Measurements from ENCODE around the gene CAPNS2.

The CAPNS2 gene

DNA sequence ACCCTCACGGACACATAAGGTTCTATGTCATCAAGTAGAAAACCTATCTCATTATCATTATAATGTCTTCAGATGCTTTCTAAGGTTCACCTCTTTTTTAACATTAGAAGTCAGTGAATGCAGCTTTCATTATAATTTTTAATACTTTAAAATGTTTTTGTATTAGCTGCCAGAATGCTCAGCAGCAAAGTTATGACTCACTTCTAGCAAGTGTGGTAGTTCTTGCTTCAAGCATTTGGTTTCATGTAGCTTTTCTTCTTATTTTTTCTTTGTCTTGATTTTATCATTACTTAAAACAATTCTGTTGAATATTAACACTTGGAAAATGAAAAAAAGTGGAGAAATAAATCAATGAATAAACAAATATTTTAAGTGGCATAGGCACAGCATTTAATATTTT is 34.3 kb upstream of the CAPNS2 start:
- Histone ChIP-seq H3K4me1 (ENCODE audit: insufficient read depth, low read length, severe bottlenecking) (no peaks in the 10 kb centered on the region), H3K4me2 (ENCODE audit: low read length) (no peak overlapping the region), H3K9ac (ENCODE audit: low read length) (no peak overlapping the region), H3K27me3 (ENCODE audit: insufficient read depth, low read length) (no peaks in the 10 kb centered on the region), H3K9me2 (ENCODE audit: low read depth, low read length) (no peaks in the 10 kb centered on the region), H3K9me3 (ENCODE audit: low read length) (no peaks in the 10 kb centered on the region), H3K27ac (ENCODE audit: low read depth, low read length, poor library complexity, severe bottlenecking) (no peak overlapping the region), H3K79me2 (ENCODE audit: insufficient read depth, low read length) (no peaks in the 10 kb centered on the region), H3F3A (ENCODE audit: insufficient read depth, low read length) (no peaks in the 10 kb centered on the region), H4K20me1 (ENCODE audit: insufficient read depth, low read length) (no peaks in the 10 kb centered on the region), H3K4me3 (ENCODE audit: low read depth, low read length, poor library complexity, severe bottlenecking) (no peak overlapping the region), H3K36me3 (ENCODE audit: insufficient read depth, low read length) (no peaks in the 10 kb centered on the region), H2AFZ (ENCODE audit: low read length) (no peak overlapping the region)
- TF ChIP-seq, protein P1, sequence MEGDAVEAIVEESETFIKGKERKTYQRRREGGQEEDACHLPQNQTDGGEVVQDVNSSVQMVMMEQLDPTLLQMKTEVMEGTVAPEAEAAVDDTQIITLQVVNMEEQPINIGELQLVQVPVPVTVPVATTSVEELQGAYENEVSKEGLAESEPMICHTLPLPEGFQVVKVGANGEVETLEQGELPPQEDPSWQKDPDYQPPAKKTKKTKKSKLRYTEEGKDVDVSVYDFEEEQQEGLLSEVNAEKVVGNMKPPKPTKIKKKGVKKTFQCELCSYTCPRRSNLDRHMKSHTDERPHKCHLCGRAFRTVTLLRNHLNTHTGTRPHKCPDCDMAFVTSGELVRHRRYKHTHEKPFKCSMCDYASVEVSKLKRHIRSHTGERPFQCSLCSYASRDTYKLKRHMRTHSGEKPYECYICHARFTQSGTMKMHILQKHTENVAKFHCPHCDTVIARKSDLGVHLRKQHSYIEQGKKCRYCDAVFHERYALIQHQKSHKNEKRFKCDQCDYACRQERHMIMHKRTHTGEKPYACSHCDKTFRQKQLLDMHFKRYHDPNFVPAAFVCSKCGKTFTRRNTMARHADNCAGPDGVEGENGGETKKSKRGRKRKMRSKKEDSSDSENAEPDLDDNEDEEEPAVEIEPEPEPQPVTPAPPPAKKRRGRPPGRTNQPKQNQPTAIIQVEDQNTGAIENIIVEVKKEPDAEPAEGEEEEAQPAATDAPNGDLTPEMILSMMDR (IDR thresholded peaks at IDR 0.05; ENCODE audit: low read length): no peak
- TF ChIP-seq EZH2 (IDR thresholded peaks at IDR 0.05; ENCODE audit: borderline replicate concordance, low read length): no peak

DNA sequence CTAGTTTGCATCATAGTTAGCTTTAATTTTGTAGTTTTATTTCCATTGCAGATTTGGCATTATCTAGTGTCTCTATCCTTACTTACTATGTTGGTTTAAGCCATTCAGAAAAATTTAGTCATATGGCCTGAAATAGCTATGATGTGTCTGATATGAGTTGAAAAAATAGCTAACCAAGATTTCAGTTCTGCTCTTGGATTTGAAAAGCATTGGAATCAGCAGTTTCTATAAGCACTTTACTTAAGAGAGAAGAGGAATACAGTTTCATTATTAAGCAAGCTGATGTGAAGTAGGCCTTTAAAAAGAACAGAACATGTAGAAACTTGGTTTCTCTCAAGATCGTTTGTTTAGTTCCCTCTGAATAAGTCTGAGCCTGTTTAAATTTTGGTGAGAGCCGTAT is 31.7 kb upstream of the CAPNS2 start:
- H4K20me1 ChIP-seq (ENCODE audit: insufficient read depth, low read length): no peaks in the 10 kb centered on the region
- no peaks in the 10 kb centered on the region for H3F3A ChIP-seq (ENCODE audit: insufficient read depth, low read length)
- no peak overlapping the region for H3K4me2 ChIP-seq (ENCODE audit: low read length)
- H3K36me3 ChIP-seq (ENCODE audit: insufficient read depth, low read length): no peaks in the 10 kb centered on the region
- no peaks in the 10 kb centered on the region for H3K9me3 ChIP-seq (ENCODE audit: low read length)
- H3K4me1 ChIP-seq (ENCODE audit: insufficient read depth, low read length, severe bottlenecking): no peaks in the 10 kb centered on the region
- H3K4me3 ChIP-seq (ENCODE audit: low read depth, low read length, poor library complexity, severe bottlenecking): no peak overlapping the region
- no peak overlapping the region for H3K27ac ChIP-seq (ENCODE audit: low read depth, low read length, poor library complexity, severe bottlenecking)
- no peaks in the 10 kb centered on the region for H3K79me2 ChIP-seq (ENCODE audit: insufficient read depth, low read length)
- no peak overlapping the region for H3K9ac ChIP-seq (ENCODE audit: low read length)
- TF ChIP-seq EZH2 (IDR thresholded peaks at IDR 0.05; ENCODE audit: borderline replicate concordance, low read length): no peak
- TF ChIP-seq, protein P1 (IDR thresholded peaks at IDR 0.05; ENCODE audit: low read length): no peak
- no peaks in the 10 kb centered on the region for H3K27me3 ChIP-seq (ENCODE audit: insufficient read depth, low read length)
- no peaks in the 10 kb centered on the region for H3K9me2 ChIP-seq (ENCODE audit: low read depth, low read length)
- H2AFZ ChIP-seq (ENCODE audit: low read length): no peak overlapping the region

DNA sequence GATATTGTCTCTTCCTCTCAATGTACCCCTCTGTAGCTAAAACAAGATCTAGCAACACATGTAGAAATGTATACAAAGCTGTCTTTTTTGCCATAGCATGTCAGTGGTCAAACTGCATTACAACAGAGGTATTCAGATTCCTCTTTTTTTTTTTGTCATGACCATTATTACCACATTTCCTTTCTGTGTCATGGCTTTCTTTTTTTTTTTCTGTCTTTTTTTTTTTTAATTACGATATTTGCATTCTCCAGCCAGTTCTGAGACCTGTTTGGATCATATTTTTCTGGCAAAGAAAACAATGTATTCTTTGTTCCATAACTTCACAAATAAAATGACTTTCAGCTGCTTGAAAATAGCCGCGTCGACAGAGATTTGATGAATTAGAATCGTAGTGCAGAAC is 27.4 kb upstream of the CAPNS2 start:
- H3K27me3 ChIP-seq (ENCODE audit: insufficient read depth, low read length): no peaks in the 10 kb centered on the region
- no peaks in the 10 kb centered on the region for H3F3A ChIP-seq (ENCODE audit: insufficient read depth, low read length)
- H3K36me3 ChIP-seq (ENCODE audit: insufficient read depth, low read length): no peaks in the 10 kb centered on the region
- H4K20me1 ChIP-seq (ENCODE audit: insufficient read depth, low read length): no peaks in the 10 kb centered on the region
- no peak overlapping the region for H3K4me2 ChIP-seq (ENCODE audit: low read length)
- TF ChIP-seq, protein P1 (IDR thresholded peaks at IDR 0.05; ENCODE audit: low read length): no peak
- no peak overlapping the region for H3K9ac ChIP-seq (ENCODE audit: low read length)
- no peak overlapping the region for H3K27ac ChIP-seq (ENCODE audit: low read depth, low read length, poor library complexity, severe bottlenecking)
- no peak overlapping the region for H2AFZ ChIP-seq (ENCODE audit: low read length)
- H3K4me3 ChIP-seq (ENCODE audit: low read depth, low read length, poor library complexity, severe bottlenecking): no peak overlapping the region
- no peaks in the 10 kb centered on the region for H3K9me2 ChIP-seq (ENCODE audit: low read depth, low read length)
- H3K9me3 ChIP-seq (ENCODE audit: low read length): no peaks in the 10 kb centered on the region
- no peaks in the 10 kb centered on the region for H3K79me2 ChIP-seq (ENCODE audit: insufficient read depth, low read length)
- no peaks in the 10 kb centered on the region for H3K4me1 ChIP-seq (ENCODE audit: insufficient read depth, low read length, severe bottlenecking)
